Measurements from ENCODE around the gene SRGAP3. TPM values are rescaled to one million over a fixed set of nuclear protein-coding genes. Genes with fewer than 3 reads are reported as not detected.
A peak's percentile ranks its signal among the peaks of the same experiment; 100 is the strongest.

The SRGAP3 gene
- total RNA-seq, 1 experiment from 2014 or later, result 17.9 TPM

DNA sequence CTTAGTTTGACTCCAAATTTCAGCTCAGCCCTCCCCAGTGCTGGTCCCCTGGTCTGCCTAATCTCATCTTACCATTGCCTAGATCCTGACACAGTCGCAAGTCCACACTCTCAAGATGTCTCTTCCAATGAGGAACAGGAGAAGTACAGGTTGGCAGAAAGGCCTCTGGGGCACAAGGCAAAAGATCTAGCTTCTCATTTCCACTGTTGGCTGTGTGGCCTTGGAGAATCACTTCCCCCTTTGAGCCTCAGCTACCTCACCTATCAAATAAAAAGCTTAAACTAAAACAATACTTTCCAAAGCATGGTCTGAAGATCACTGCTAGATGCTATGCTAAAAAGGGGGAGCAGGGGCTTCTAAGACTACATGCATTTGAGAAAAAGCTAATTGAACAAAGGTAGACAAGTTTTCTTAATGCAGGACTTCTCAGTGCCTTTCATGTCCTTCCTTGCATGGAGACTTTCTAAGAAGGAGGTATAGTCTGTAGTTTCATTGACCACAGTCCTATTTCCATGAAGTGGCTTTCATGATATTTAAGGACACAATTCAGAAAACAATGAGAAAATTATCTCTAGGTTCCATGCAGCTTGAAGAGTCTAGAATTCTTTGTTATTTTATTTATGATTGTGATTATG is 168.1 kb downstream of the SRGAP3 start (continued):
- TF ChIP-seq, protein P1, sequence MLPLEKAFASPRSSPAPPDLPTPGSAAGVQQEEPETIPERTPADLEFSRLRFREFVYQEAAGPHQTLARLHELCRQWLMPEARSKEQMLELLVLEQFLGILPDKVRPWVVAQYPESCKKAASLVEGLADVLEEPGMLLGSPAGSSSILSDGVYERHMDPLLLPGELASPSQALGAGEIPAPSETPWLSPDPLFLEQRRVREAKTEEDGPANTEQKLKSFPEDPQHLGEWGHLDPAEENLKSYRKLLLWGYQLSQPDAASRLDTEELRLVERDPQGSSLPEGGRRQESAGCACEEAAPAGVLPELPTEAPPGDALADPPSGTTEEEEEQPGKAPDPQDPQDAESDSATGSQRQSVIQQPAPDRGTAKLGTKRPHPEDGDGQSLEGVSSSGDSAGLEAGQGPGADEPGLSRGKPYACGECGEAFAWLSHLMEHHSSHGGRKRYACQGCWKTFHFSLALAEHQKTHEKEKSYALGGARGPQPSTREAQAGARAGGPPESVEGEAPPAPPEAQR (CRISPR knock-in tag; IDR thresholded peaks at IDR 0.05), result no peak
- TF ChIP-seq ATF6 (CRISPR knock-in tag; IDR thresholded peaks at IDR 0.05), result no peak
- TF ChIP-seq CDX4 (CRISPR knock-in tag; IDR thresholded peaks at IDR 0.05; ENCODE audit: borderline replicate concordance), result no peak

- ChIA-PET POLR2A (no interaction called here), CTCF (interaction anchor here (0.6 to 2.5 kb wide), 3 partner anchors 13 to 423 kb away, joined by 3 to 8 read pairs (median 4); no protein-coding TSS in a partner anchor)
- H3K4me3 Mint-ChIP-seq, result no peak overlapping the region
- no peak for ATAC-seq
- peaks cover 18% of the 10 kb centered on the region for H3K36me3 Mint-ChIP-seq
- H3K27me3 Mint-ChIP-seq (ENCODE audit: low read depth), result no peaks in the 10 kb centered on the region; the same call in 1 of the 2 replicates
- TF ChIP-seq FOXJ3 (CRISPR knock-in tag; IDR thresholded peaks at IDR 0.05; ENCODE audit: borderline replicate concordance) (no peak), GABPB1 (CRISPR knock-in tag; IDR thresholded peaks at IDR 0.05) (no peak), HMGA2 (CRISPR knock-in tag; IDR thresholded peaks at IDR 0.05) (no peak), ATF2 (CRISPR knock-in tag; IDR thresholded peaks at IDR 0.05; ENCODE audit: borderline replicate concordance, low read depth) (no peak), ZNF138 (CRISPR knock-in tag; conservative IDR thresholded peaks at IDR 0.05) (no peak), ARID4B (CRISPR knock-in tag; IDR thresholded peaks at IDR 0.05; ENCODE audit: borderline replicate concordance) (no peak)
- TF ChIP-seq, protein P2, sequence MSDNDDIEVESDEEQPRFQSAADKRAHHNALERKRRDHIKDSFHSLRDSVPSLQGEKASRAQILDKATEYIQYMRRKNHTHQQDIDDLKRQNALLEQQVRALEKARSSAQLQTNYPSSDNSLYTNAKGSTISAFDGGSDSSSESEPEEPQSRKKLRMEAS (CRISPR knock-in tag; IDR thresholded peaks at IDR 0.05), result no peak
- no peak overlapping the region for H3K27ac Mint-ChIP-seq
- peaks cover 31% of the 10 kb centered on the region for H3K9me3 Mint-ChIP-seq
- no peak for DNase-seq (ENCODE audit: low spot score)
- H3K4me1 Mint-ChIP-seq, result peaks cover 31% of the 10 kb centered on the region
Observed at GRCh38 chr3:9080163-9080562, 169.3 kb downstream of the SRGAP3 start.

GRCh38 chr3:9079676-9080075 is 169.8 kb downstream of the SRGAP3 start:
- Mint-ChIP-seq H3K4me3 (no peak overlapping the region), H3K9me3 (peaks cover 28% of the 10 kb centered on the region), H3K4me1 (peaks cover 31% of the 10 kb centered on the region), H3K27me3 (ENCODE audit: low read depth) (no peaks in the 10 kb centered on the region; the same call in 1 of the 2 replicates), H3K36me3 (peaks cover 18% of the 10 kb centered on the region), H3K27ac (peak overlapping the region; percentile 75; the same call in 1 of the 2 replicates)
- no peak for TF ChIP-seq NFYB (CRISPR knock-in tag; conservative IDR thresholded peaks at IDR 0.05; ENCODE audit: low read depth)
- TF ChIP-seq NFATC4 (CRISPR knock-in tag; IDR thresholded peaks at IDR 0.05), result no peak
- no peak for DNase-seq (ENCODE audit: low spot score)
- ChIA-PET CTCF (interaction anchor here (0.6 to 2.5 kb wide), 7 partner anchors 9 to 424 kb away, joined by 3 to 12 read pairs (median 3); no protein-coding TSS in a partner anchor), POLR2A (no interaction called here)
- no peak for ATAC-seq

Data from WTC11 (cell line).